GM19238 (cell line): ENCODE data around the gene AKT1S1.
"Not testable (repeated sequence)": the region's sequence is repeated elsewhere in the genome, so short reads cannot be mapped to it uniquely, and the experiment has no call there.

Experiments used
- DNase-seq: peaks from one replicate; pipeline ENCODE4 v3.0.0; 2011; ENCODE audit warnings: low spot score; ENCODE audit not compliant: insufficient read length

AKT1S1 gene

DNA sequence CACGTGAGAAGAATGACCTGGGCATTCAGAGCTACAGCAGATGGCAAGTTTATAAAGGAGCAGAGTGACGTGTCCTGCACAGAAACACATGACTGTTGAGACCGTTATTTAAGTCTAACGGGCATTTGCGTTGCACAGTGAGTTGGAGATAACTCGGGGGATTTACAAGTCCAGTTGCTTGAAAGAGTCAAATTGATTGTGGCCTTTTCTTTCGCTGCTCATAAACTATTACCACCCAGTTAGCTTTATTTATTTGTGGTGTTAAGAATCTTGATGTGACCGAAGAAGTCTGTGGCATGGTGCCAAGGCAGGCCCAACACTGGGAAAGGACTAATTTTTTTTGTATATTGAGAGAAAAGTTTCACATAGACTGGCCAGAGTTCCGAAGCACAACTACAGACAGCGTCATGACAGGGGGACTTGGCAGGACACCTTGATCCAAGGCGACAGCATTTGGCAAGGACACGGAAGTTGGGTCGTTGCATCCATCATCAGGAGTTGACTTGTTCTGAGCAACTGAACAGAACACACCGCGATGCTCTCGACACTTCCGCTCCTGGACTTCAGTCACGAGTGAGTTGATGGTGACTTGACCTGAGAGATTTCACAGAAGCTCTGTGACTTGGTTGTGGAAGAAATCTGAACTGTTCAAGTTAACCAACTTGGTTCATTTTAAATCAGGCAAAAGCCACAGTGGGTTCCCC, 38.1 kb downstream of the AKT1S1 start:
- no peak for DNase-seq

DNA sequence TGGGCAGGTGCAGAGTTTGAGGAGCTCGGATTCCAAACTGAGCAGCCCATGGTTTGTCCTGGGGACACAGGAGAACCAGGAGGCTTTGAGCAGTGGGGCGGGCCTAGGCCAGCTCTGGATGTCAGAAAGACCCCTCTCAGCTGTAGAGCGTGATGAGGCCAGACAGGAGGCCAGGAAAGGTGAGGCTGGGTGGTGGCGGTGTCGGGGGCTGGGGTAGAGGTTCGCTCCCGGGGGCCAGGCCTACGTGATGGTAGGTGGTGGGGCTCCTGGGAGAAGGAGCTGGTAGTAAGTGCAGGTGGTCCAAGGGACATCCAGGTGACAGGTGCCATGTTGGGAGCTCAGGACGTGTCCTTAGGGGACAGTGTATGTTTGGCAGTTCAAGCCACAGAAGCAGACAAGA, 39.7 kb downstream of the AKT1S1 start:
- DNase-seq, result no peak

DNA sequence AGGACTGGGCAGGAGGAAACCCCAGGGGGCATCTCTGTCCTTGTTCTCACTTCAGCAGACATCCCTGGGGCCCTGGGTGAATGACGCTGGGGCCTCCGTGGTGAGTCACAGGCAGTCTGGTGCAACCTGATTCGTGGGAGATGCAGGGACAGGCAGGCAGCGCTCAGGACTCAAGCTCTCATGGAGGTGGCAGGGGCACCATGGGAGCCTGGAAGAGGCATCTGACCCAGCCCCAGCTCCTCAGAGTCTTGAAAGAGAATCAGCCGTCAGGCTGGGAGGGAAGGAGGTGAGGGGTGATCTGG, 40.2 kb downstream of the AKT1S1 start:
- no peak for DNase-seq

DNA sequence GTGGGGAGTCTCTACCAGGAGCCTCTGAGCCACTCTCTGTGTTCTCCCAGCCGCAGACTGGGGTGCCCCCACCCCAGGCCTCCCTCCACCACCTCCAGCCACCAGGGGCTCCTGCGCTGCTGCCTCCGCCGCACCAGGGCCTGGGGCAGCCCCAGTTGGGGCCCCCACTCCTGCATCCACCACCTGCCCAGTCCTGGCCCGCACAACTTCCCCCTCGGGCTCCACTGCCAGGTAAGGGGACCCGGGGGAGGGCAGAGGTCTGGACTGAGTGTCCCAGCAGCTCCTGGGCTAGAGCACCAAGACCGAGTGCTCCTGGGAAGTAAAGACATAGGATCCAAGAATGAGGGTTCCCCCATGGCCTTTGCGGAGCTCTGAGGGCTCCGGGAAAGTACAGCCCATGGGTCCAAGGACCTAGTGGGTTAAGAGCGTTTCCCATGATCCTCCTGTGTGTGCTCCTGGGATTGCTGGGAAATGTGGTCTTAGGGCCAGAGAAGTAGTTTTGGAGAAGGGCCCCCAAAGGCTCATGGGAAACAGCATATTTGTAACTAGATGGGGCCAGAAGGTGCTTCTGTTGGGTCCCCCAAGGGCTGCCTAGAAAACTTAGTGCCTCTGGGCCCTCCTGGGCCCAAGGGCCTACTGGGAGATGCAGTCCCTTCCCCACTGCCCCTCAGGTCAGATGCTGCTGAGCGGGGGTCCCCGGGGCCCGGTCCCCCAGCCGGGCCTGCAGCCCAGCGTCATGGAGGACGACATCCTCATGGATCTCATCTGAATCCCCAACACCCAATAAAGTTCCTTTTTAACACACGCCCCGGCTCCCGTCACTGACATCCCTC, 40.8 kb downstream of the AKT1S1 start:
- no peak for DNase-seq

DNA sequence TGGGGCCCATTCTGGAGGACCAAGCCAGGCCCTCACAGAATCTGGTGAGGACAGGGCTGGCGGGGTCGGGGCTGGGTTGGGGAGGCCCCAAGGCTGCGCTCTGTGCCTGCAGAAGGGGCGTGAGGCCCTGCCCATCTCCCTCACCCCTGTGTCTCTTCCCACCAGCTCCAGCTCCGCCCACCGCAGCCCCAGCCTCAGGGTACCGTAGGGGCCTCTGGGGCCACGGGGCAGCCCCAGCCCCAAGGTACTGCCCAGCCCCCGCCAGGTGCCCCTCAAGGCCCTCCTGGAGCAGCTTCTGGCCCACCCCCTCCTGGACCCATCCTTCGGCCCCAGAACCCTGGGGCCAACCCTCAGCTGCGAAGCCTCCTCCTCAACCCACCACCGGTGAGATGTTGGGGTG, 41.6 kb downstream of the AKT1S1 start:
- no peak for DNase-seq

DNA sequence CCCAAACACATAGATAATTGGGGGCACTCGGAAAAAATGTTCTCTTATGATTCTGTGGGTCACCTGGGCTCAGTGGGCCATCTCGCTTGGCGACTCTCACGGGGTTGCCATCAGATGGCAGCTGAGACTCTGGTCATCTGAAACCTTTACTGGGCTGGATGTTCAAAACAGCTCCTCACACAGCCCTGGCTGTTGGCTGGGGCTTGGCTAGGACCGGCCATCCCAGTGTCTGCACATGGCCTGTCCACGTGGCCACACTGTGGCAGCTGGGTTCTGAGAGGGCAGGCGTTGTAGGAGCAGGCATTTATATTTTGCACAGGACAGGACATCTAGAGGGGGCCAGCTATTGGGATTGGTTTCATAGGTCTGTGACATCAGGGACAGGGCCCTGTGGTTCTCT, 43.6 kb downstream of the AKT1S1 start:
- no peak for DNase-seq

DNA sequence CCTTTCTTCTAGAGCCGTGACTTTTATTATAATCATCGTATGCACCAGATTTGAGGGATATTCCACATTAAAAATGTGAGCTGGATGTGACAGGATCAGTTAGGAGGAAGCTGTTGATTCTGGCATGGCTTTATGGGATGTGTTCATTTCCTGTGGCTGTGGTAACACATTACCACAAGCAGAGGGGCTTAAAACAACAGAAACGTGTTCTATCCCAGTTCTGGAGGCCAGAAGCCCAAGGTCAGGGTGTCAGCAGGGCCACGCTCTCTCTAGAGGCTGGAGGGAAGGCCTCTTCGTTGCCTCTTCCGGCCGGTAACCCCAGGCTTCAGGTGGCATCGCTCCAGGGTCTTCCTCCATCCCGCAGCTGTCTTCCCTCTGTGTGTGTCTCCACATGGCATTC, 44.6 kb downstream of the AKT1S1 start:
- DNase-seq, result no peak

DNA sequence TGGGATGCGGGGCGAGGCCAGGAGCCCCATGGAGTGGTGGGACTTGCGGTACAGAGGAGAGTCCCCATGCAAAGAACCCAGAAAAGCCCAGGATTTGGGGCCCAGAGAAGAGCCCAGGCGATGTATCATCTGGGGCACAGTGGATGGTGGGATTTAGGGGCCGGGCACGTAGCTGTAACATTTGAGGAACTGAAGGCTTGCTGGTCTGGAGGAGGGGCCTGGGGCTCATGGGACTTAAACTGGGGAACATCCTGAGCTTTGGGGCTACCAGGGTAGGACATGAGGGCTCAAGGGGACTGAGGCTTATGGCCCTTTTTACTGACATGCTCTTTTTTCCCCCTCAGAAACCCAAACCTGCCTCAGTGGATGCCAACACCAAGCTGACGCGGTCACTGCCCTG, 45.6 kb downstream of the AKT1S1 start:
- DNase-seq, result no peak

DNA sequence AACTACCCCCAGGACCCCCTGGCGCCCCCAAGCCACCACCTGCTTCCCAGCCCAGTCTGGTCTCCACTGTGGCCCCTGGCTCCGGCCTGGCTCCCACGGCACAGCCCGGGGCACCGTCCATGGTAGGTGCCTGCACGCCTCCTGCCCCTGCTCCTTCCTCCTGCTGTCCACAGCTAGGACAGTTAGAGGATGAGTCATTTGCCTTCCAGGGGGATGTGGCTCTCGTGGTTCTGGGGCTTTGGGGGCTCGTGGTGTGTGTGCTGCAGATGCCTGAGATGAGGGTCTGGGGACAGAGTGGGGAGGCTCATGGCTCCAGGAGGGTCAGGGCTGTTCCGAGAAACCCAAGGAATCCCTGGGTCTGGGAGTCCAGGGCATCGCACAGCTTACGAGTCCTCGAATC, 46.4 kb downstream of the AKT1S1 start:
- no peak for DNase-seq

DNA sequence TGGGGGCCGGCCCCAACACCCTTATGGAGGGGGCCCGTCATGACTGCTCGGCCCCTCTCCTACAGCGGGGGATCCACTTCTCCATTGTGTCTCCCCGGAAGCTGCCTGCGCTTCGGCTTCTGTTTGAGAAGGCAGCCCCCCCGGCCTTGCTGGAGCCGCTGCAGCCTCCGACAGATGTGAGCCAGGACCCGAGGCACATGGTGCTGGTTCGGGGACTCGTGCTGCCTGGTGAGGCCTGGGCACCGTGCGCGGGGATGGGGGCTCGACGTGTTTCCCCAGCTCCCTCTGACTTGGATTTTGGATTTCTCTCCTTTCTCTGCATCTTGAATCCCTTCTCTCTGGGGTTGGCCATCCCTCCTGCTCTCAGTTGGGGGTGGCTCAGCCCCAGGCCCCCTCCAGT, 47.4 kb downstream of the AKT1S1 start:
- DNase-seq, result no peak

DNA sequence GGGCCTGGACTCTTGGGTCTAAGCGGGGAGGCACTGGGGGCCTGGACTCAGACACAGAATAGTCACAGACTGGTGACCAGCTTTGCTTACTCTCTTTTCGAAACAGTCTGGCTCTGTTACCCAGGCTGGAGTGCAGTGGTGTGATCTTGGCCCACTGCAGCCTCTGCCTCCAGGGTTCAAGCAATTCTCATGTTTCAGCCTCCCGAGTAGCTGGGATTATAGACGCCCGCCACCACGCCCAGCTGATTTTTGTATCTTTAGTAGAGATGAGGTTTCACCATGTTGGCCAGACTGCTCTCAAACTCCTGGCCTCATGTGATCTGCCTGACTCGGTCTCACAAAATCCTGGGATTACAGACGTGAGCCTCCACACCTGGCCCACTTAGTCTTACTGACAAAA, 48.0 kb downstream of the AKT1S1 start:
- DNase-seq, result no peak

DNA sequence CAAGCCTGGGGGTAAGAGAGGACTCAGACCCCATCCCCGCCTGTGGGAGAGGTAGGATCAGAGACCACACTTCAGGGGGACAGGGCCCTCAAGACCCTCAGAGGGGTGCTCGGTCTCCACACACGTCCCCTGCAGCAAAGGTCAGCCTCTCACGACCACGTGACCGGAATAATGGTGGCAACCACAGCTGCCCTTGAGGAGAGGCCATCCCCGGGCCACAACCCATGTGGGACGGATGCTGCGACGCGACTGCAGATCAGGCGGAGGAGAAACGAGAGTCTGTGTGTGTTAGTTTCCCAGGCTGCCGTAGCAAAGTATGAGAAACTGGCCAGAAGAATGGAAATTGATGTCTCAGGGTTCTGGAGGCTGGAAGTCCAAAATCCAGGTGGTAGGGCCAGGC, 50.1 kb downstream of the AKT1S1 start:
- no peak for DNase-seq

DNA sequence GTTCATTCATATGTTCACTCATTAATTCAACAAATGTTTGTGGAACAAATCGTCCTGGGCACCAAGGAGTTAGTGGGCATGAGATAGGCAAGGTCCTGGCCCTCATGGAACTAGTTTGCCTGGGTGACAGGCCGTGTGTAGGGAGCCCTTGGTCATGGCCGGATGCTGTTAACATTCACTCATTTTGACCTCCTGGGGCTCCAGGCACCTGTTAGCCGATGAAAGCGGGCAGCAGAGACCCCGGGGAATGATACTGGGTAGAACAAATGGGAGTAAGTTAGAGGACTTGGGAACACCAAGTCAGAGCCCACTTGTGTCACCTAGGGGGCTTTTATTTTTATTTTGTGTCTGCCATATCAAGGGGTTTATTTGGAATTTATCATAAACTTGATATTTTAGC, 52.5 kb downstream of the AKT1S1 start:
- DNase-seq, result no peak

DNA sequence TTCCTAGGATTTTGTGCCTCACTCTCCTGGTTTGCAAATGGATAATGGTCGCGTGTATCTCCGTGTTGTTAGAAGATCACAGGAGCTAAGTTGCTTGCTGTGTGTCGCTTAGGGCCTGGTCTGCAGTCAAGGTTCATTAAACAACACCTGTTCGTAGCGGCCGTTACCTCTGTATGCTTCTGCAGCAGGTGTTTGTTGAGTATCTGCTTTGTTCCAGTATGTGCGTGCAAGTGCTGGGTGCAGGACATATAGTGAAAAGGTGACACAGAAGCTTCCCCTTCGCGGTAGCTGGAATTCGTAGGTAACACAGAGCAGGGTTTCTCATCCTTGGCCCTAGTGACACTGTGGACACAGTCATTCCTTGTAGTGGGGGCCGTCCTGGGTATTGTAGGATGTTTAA, 53.7 kb downstream of the AKT1S1 start:
- DNase-seq, result no peak

DNA sequence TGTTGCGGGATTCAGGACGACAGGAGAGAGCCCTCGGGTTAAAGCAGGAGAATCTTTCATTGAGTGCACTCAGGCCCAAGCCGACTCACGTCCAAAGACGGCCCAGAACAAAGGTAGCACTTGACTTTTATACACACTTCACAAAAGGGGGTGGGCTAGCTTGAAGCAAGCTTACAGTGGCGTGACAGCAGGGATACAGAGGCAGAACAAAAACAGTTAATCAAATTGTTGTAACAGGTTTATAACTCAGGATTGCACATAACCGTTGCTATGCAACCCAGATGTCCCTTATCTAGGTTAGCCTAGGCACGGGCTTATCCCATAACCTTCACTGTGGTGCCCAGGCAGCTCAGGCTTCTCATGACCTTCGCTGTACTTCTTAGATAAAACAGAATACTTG, 57.0 kb downstream of the AKT1S1 start:
- no peak for DNase-seq

DNA sequence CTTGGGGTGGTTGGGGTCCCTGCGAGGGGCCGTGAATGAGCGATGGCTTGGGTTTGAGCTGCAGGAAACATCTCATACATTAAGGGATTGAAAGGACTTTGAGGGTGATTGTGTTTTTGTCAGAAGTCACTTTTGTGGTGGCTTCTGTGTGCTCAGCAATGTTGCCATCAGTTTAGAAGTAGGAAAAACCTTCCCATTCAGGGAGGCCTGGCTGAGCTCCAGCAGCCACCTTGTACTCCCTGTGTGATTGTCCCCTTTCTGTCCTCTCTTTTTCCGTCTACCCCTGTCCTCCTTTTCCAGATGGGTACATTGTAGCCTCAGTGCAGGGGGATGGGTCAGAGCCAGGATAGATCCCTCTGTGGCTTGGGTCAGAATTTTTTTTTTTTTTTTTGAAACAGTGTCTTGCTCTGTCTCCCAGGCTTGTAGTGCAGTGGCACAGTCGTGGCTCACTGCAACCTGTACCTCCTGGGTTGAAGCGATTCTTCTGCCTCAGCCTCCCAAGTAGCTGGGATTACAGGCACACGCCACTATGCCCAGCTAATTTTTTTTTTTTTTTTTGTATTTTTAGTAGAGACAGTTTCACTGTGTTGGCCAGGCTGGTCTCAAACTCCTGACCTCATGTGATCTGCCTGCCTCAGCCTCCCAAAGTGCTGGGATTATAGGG, 57.6 kb downstream of the AKT1S1 start:
- not testable (repeated sequence) for DNase-seq
